ENCODE results near the gene ALDH3A1.
"Not testable (repeated sequence)": the region's sequence is repeated elsewhere in the genome, so short reads cannot be mapped to it uniquely, and the experiment has no call there.

ALDH3A1 gene

GRCh38 chr17:19769946-19770652, 22.0 kb upstream of the ALDH3A1 start:
- Histone ChIP-seq H3K27ac (no peak overlapping the region), H3K9me3 (no peaks in the 10 kb centered on the region), H3K27me3 (no peaks in the 10 kb centered on the region), H3K4me3 (ENCODE audit: low read depth in 1 of 2, low read length in 1 of 2) (no peak overlapping the region), H3K36me3 (no peaks in the 10 kb centered on the region), H3K4me1 (ENCODE audit: control insufficient read depth in 1 of 2, insufficient read depth in 1 of 2, low read depth in 1 of 2, low read length in 1 of 2) (no peaks in the 10 kb centered on the region)
- TF ChIP-seq CTCF (IDR thresholded peaks at IDR 0.05): no peak

- H3K27ac ChIP-seq: no peak overlapping the region
- H3K4me1 ChIP-seq (ENCODE audit: control insufficient read depth in 1 of 2, insufficient read depth in 1 of 2, low read depth in 1 of 2, low read length in 1 of 2): no peaks in the 10 kb centered on the region
- H3K36me3 ChIP-seq: no peaks in the 10 kb centered on the region
- H3K4me3 ChIP-seq (ENCODE audit: low read depth in 1 of 2, low read length in 1 of 2): no peak overlapping the region
- H3K9me3 ChIP-seq: no peaks in the 10 kb centered on the region
- no peak for TF ChIP-seq CTCF (IDR thresholded peaks at IDR 0.05)
- no peaks in the 10 kb centered on the region for H3K27me3 ChIP-seq
Observed at GRCh38 chr17:19768046-19768782, 20.1 kb upstream of the ALDH3A1 start.

- TF ChIP-seq CTCF (IDR thresholded peaks at IDR 0.05): peak; percentile 41
- no peak overlapping the region for H3K27ac ChIP-seq
- H3K4me3 ChIP-seq (ENCODE audit: low read depth in 1 of 2, low read length in 1 of 2): no peak overlapping the region
- H3K27me3 ChIP-seq: no peaks in the 10 kb centered on the region
- H3K36me3 ChIP-seq: no peaks in the 10 kb centered on the region
- no peaks in the 10 kb centered on the region for H3K9me3 ChIP-seq
- H3K4me1 ChIP-seq (ENCODE audit: control insufficient read depth in 1 of 2, insufficient read depth in 1 of 2, low read depth in 1 of 2, low read length in 1 of 2): no peaks in the 10 kb centered on the region
Observed at GRCh38 chr17:19766421-19767270, 18.5 kb upstream of the ALDH3A1 start.

GRCh38 chr17:19766016-19766415, 17.9 kb upstream of the ALDH3A1 start:
- Histone ChIP-seq H3K27me3 (no peaks in the 10 kb centered on the region), H3K4me1 (ENCODE audit: control insufficient read depth in 1 of 2, insufficient read depth in 1 of 2, low read depth in 1 of 2, low read length in 1 of 2) (no peaks in the 10 kb centered on the region), H3K9me3 (no peaks in the 10 kb centered on the region), H3K27ac (no peak overlapping the region), H3K4me3 (ENCODE audit: low read depth in 1 of 2, low read length in 1 of 2) (no peak overlapping the region), H3K36me3 (no peaks in the 10 kb centered on the region)
- no peak for TF ChIP-seq CTCF (IDR thresholded peaks at IDR 0.05)

- not testable (repeated sequence) for H3K4me3 ChIP-seq (ENCODE audit: low read depth in 1 of 2, low read length in 1 of 2); H3K27ac ChIP-seq; H3K4me1 ChIP-seq (ENCODE audit: control insufficient read depth in 1 of 2, insufficient read depth in 1 of 2, low read depth in 1 of 2, low read length in 1 of 2); H3K36me3 ChIP-seq; H3K9me3 ChIP-seq; H3K27me3 ChIP-seq
Observed at GRCh38 chr17:19763991-19764390, 15.9 kb upstream of the ALDH3A1 start.

Measured in neutrophil (primary cell).